ENCODE results near the gene AGAP1. TPM values are rescaled to one million over a fixed set of nuclear protein-coding genes. Genes with fewer than 3 reads are reported as not detected.
"Not testable (repeated sequence)": the region's sequence is repeated elsewhere in the genome, so short reads cannot be mapped to it uniquely, and the experiment has no call there.

AGAP1 gene
- total RNA-seq, 1 donor from 2014 or later, result 20.4 TPM

DNA sequence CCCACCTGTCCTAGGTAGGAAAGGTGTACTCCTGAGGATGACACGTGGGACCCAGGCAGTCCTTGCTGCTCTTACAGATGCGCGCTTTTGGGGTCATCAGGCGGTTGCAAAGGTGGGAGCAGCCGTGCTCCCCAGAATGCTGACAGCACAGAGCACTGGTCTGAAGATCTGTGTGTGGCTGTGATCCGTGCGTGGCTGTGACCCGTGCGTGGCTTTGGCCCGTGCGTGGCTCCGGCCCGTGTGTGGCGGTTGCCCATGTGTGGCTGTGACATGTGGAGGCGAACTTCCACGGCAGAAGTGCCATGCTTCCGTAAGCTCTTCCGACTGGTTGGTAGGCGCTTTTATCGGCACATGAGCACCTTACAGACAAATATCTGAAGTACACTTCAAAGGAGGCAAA lies 270.0 kb downstream of the AGAP1 start:
- peaks cover 5% of the 10 kb centered on the region for H3K4me1 Mint-ChIP-seq

DNA sequence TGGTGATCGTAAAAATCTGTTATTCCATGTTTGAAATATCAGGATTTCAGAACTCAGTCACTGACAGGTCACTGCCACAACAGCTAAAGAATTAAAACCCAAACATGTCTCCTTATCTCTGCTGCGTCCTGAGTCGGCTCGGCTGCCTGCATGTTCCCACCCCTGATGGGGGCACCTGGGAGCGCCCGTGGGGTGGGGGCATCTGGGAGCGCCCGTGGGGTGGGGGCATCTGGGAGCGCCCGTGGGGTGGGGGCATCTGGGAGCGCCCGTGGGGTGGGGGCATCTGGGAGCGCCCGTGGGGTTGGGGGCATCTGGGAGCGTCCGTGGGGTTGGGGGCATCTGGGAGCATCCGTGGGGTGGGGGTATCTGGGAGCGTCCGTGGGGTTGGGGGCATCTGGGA lies 270.6 kb downstream of the AGAP1 start:
- not testable (repeated sequence) for H3K79me2 ChIP-seq (ENCODE audit: low read depth); H3K4me2 ChIP-seq; H3K4me1 ChIP-seq; H3K4me3 ChIP-seq; H3K9me3 Mint-ChIP-seq; H3K4me1 Mint-ChIP-seq; H3K27me3 ChIP-seq; DNase-seq (ENCODE audit: low spot score); H3K27me3 Mint-ChIP-seq (ENCODE audit: insufficient read depth, low read depth); H3K36me3 ChIP-seq; H2AFZ ChIP-seq (replicated peaks); H3F3A ChIP-seq (ENCODE audit: low read depth); H3K9me3 ChIP-seq (ENCODE audit: low read depth); H3K9ac ChIP-seq; H3K27ac ChIP-seq; H3K4me3 Mint-ChIP-seq
- H4K20me1 ChIP-seq (ENCODE audit: low read depth), result peaks cover 18% of the 10 kb centered on the region
- H3K36me3 Mint-ChIP-seq, result peaks cover 13% of the 10 kb centered on the region
- H3K27ac Mint-ChIP-seq, result peak overlapping the region; percentile 57

More for the DNA sequence above, 270.0 kb downstream of the AGAP1 start:
- H3K36me3 ChIP-seq, result no peaks in the 10 kb centered on the region
- Mint-ChIP-seq H3K9me3 (no peaks in the 10 kb centered on the region), H3K27me3 (ENCODE audit: insufficient read depth, low read depth) (peaks cover 6% of the 10 kb centered on the region), H3K27ac (no peak overlapping the region), H3K36me3 (peaks cover 14% of the 10 kb centered on the region), H3K4me3 (no peak overlapping the region)
- TF ChIP-seq CTCF (IDR thresholded peaks at IDR 0.05) (no peak), EZH2 (IDR thresholded peaks at IDR 0.05) (no peak), EZH2phosphoT487 (IDR thresholded peaks at IDR 0.05) (no peak)
- peaks cover 18% of the 10 kb centered on the region for H4K20me1 ChIP-seq (ENCODE audit: low read depth)
- peaks cover 8% of the 10 kb centered on the region for H3F3A ChIP-seq (ENCODE audit: low read depth)
- no peak overlapping the region for H2AFZ ChIP-seq (replicated peaks)
- no peak overlapping the region for H3K27ac ChIP-seq
- no peak overlapping the region for H3K9ac ChIP-seq
- no peaks in the 10 kb centered on the region for H3K79me2 ChIP-seq (ENCODE audit: low read depth)
- no peak overlapping the region for H3K4me3 ChIP-seq
- H3K27me3 ChIP-seq, result no peaks in the 10 kb centered on the region
- DNase-seq (ENCODE audit: low spot score), result no peak
- no peak overlapping the region for H3K4me2 ChIP-seq
- H3K9me3 ChIP-seq (ENCODE audit: low read depth), result no peaks in the 10 kb centered on the region
- H3K4me1 ChIP-seq, result no peaks in the 10 kb centered on the region

DNA sequence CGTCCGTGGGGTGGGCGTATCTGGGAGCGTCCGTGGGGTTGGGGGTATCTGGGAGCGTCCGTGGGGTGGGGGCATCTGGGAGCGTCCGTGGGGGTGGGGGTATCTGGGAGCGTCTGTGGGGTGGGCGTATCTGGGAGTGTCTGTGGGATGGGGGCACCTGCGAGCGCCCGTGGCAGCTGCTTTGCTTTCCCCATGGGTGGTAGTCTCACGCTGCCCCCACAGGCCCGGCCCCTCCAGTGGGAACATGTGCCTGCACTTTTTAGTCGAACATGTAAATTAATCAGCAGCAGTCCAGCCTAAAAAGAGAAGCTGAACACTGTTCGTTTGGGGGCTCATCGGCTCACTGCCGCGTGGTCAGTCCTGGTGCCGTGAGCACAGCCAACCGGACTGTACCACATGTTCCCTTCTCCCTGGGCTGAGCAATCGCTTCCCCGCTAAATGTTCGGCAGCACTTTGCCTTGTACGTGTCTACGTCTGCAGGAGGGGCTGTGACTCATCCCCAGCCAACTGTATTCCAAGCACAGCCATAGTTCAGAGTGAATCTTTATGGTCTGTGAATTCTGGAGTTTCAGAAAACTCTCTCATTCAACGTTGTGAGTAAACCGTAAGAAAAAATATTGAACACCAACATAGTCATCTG lies 271.5 kb downstream of the AGAP1 start:
- Mint-ChIP-seq H3K4me1 (peaks cover 5% of the 10 kb centered on the region), H3K9me3 (no peaks in the 10 kb centered on the region), H3K36me3 (peaks cover 12% of the 10 kb centered on the region), H3K27ac (no peak overlapping the region), H3K27me3 (ENCODE audit: insufficient read depth, low read depth) (peaks cover 6% of the 10 kb centered on the region), H3K4me3 (no peak overlapping the region)
- H3K4me3 ChIP-seq, result no peak overlapping the region
- no peak overlapping the region for H3K27ac ChIP-seq
- no peaks in the 10 kb centered on the region for H3K36me3 ChIP-seq
- no peak overlapping the region for H3K4me2 ChIP-seq
- peaks cover 18% of the 10 kb centered on the region for H4K20me1 ChIP-seq (ENCODE audit: low read depth)
- no peak for DNase-seq (ENCODE audit: low spot score)
- no peaks in the 10 kb centered on the region for H3K9me3 ChIP-seq (ENCODE audit: low read depth)
- no peak overlapping the region for H2AFZ ChIP-seq (replicated peaks)
- no peaks in the 10 kb centered on the region for H3K79me2 ChIP-seq (ENCODE audit: low read depth)
- no peaks in the 10 kb centered on the region for H3K4me1 ChIP-seq
- TF ChIP-seq EZH2 (IDR thresholded peaks at IDR 0.05) (no peak), CTCF (IDR thresholded peaks at IDR 0.05) (no peak), EZH2phosphoT487 (IDR thresholded peaks at IDR 0.05) (no peak)
- H3F3A ChIP-seq (ENCODE audit: low read depth), result peaks cover 8% of the 10 kb centered on the region
- H3K9ac ChIP-seq, result no peak overlapping the region
- H3K27me3 ChIP-seq, result no peaks in the 10 kb centered on the region

DNA sequence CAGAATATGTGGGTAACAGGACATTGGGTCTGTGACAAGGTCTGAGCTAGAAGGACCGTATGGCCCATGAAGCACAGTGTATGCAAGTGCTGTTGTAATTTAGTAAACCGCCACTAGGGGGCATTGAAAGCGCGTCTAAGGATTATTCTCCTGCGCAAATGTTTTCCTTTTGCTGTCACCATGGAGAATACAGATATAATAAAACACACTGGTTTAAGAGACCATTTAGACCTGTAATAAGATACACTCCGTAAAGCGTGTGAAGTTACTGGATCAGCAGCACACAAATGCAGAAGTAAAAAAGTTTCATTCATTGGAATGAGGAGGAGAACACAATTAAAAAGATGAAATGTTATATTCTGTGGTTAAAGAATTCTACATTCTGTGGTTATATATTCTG lies 272.4 kb downstream of the AGAP1 start:
- no peaks in the 10 kb centered on the region for H3K9me3 Mint-ChIP-seq
- peak; percentile 93 for TF ChIP-seq CTCF (IDR thresholded peaks at IDR 0.05)
- no peak for TF ChIP-seq EZH2 (IDR thresholded peaks at IDR 0.05)

More for the DNA sequence above, 272.4 kb downstream of the AGAP1 start:
- Histone ChIP-seq H3K27ac (no peak overlapping the region), H3K79me2 (ENCODE audit: low read depth) (no peaks in the 10 kb centered on the region), H3K4me2 (no peak overlapping the region), H3K4me1 (no peaks in the 10 kb centered on the region), H3K9ac (no peak overlapping the region), H4K20me1 (ENCODE audit: low read depth) (peaks cover 18% of the 10 kb centered on the region), H3K9me3 (ENCODE audit: low read depth) (no peaks in the 10 kb centered on the region), H2AFZ (replicated peaks) (no peak overlapping the region), H3K27me3 (no peaks in the 10 kb centered on the region), H3K36me3 (no peaks in the 10 kb centered on the region), H3F3A (ENCODE audit: low read depth) (peaks cover 8% of the 10 kb centered on the region), H3K4me3 (no peak overlapping the region)
- Mint-ChIP-seq H3K4me1 (peaks cover 5% of the 10 kb centered on the region), H3K36me3 (peaks cover 13% of the 10 kb centered on the region), H3K4me3 (no peak overlapping the region), H3K27ac (peak overlapping the region; percentile 53), H3K27me3 (ENCODE audit: insufficient read depth, low read depth) (peaks cover 6% of the 10 kb centered on the region)
- peak; percentile 78 for DNase-seq (ENCODE audit: low spot score)

All from neural progenitor cell (in vitro differentiated cells).